ENCODE data around the gene PIP5K1C. TPM values are rescaled to one million over a fixed set of nuclear protein-coding genes. Genes with fewer than 3 reads are reported as not detected.

Gene PIP5K1C
- total RNA-seq, 2 experiments from 2014 or later = 19.7 to 20.0 TPM

DNA sequence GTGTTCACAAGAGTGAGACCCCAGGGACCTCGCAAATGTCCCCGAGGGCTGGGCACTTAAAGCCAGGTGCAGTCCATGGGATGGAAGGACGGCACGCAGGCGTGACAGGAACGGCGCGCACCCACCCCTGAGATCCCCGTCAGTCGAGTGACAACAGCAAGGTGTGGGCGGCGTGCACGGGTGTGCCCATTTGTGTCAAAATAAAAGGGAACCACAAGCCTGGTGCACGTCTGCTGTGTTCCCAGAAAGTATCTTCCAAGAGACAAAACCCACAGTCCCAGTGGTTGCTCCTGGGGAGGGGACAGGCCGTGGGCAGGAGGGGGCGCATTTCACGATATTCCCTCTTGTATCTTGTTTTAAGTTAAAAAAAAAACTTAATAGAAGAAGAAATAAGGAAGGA is 58.0 kb downstream of the PIP5K1C start:
- H3K4me1 Mint-ChIP-seq (ENCODE audit: low read depth) = no peaks in the 10 kb centered on the region
- CTCF ChIA-PET = no interaction called here
- POLR2A ChIA-PET = no interaction called here
- H3K9me3 Mint-ChIP-seq (ENCODE audit: insufficient read depth) = no peaks in the 10 kb centered on the region
- H3K36me3 Mint-ChIP-seq (ENCODE audit: low read depth) = peaks cover 5% of the 10 kb centered on the region
- DNase-seq = no peak
- no peak overlapping the region for H3K27ac Mint-ChIP-seq
- H3K27me3 Mint-ChIP-seq (ENCODE audit: low read depth) = no peaks in the 10 kb centered on the region
- ATAC-seq = no peak
- H3K4me3 Mint-ChIP-seq = no peak overlapping the region

DNA sequence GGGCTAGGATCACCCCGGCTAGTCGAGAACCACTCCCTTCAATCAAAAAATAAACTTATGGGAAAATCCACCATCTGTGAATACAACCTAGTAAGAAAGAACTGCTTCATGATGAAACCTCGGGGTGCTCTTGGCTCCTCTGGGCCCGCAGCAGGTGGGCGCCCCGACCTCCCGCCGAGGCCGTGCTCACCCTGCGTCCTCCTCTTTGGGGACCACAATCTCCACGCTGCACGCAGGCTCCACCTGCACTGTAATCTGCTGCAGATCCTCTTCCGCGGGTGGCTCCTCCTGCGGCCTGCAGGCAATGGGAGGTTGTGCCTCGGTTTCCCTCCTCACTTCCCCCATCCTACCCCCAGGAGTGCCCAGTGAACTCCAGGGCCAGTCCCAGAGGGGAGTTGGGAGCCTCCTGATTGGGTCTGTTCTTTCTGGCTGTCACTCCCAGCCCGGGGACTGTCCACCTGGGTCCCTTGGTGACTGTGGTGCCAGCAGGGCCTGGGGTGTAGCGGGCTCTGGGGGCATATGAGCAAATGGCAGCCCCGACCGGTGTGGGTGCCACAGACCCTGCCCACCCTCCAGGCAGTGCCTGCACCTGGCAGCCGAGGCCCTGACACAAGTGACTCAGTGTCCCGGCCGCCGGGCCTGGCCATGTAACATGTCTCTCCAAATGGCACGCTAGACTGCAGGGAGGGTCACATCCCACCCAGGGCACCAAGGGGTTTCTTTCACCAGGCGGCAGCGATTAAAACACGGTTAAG is 58.6 kb downstream of the PIP5K1C start:
- H3K9me3 Mint-ChIP-seq (ENCODE audit: insufficient read depth) = no peaks in the 10 kb centered on the region
- H3K36me3 Mint-ChIP-seq (ENCODE audit: low read depth) = peaks cover 5% of the 10 kb centered on the region
- POLR2A ChIA-PET = no interaction called here
- no peaks in the 10 kb centered on the region for H3K4me1 Mint-ChIP-seq (ENCODE audit: low read depth)
- no peak overlapping the region for H3K4me3 Mint-ChIP-seq
- no peaks in the 10 kb centered on the region for H3K27me3 Mint-ChIP-seq (ENCODE audit: low read depth)
- ATAC-seq = no peak
- CTCF ChIA-PET = no interaction called here
- H3K27ac Mint-ChIP-seq = no peak overlapping the region
- DNase-seq = no peak

DNA sequence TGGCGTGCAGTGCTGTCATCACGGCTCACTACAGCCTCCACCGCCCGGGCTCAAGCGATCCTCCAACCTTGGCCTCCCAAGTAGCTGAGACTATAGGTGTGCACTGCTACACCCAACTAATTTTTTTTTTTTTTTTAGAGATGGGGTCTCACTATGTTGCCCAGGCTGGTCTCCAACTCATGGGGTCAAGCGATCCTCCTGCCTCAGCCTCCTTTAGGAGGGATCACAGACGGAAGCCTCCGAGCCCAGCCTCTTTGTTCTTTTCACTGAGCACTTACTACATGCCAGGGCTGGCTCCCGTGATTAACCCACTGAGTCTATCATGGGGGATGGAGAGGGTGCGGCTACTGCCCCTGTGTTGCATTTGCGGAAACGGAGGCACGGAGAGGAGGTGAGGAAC is 60.8 kb downstream of the PIP5K1C start:
- Mint-ChIP-seq H3K4me3 (no peak overlapping the region), H3K36me3 (ENCODE audit: low read depth) (peaks cover 5% of the 10 kb centered on the region), H3K27ac (no peak overlapping the region), H3K4me1 (ENCODE audit: low read depth) (no peaks in the 10 kb centered on the region), H3K27me3 (ENCODE audit: low read depth) (no peaks in the 10 kb centered on the region), H3K9me3 (ENCODE audit: insufficient read depth) (no peaks in the 10 kb centered on the region)
- DNase-seq (no peak), ATAC-seq (no peak)
- CTCF ChIA-PET = no interaction called here
- POLR2A ChIA-PET = no interaction called here

DNA sequence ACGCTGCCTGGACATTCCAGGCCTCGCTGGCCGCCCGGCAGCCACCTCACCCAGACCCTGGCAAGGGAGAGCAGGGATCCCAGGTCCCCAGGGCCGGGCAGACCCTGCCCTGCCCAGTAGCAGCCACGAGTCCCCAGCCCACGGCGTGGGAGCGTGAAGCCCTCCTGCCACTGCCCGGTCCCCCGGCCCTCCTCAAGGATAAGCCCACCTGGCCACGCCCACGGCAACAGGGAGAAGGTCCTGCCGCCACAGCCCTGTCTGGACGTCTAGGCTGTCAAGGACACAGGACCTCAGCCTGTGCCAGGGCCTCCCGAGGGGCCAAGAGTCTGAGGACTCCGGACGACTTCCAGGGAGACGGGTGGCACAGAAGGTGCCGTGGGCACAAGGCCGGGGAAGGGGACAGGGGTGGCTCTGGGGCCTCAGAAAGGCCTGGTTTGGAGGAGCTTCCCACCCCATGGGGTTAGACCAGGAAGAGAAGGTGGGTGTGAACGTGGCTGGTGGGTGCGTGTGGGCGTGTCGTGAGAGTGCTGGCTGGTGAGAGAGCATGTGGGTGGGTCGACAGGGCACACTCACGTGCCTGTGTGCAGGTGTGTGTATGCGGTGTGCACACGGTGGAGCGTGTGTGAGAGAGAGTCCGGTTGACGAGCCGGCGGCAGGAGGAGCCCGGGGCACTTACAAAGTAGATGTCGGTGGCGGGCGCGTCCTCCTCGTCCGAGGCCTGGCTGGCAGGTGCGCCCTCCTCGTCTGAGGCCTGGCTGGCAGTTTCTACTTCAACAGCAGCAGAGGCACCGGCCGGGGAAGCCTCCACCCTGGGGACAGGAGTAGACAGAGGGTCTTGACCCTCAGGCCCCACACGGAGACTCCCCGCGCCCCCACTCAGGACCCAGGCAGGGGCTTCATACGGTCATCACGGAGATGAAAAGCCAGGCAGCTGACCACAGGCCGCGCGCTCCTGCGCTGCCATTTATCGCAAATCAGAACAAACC is 61.8 kb downstream of the PIP5K1C start:
- Mint-ChIP-seq H3K27me3 (ENCODE audit: low read depth) (no peaks in the 10 kb centered on the region), H3K27ac (no peak overlapping the region), H3K4me3 (no peak overlapping the region), H3K36me3 (ENCODE audit: low read depth) (peaks cover 5% of the 10 kb centered on the region), H3K9me3 (ENCODE audit: insufficient read depth) (no peaks in the 10 kb centered on the region), H3K4me1 (ENCODE audit: low read depth) (no peaks in the 10 kb centered on the region)
- DNase-seq (no peak), ATAC-seq (no peak)
- ChIA-PET CTCF (no interaction called here), POLR2A (no interaction called here)

DNA sequence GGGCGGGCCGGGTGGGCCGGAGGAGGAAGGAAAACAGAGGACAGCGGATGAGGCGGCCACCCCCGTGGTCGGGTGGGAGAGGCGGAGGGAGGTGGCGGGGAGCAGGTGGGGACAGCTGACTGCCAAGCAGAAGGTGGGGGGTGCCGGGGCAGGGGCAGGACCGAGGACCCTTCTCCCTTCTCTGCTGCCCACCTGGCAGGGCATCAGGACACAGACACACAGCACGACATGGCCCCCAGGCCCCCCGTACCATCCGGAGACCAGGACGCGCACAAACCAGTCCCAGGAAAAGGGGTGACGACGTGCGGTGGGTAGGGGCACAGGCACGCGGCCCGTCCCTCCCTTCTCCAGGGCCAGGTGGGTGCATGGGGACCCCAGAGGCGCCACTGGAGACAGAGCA is 62.6 kb downstream of the PIP5K1C start:
- H3K36me3 Mint-ChIP-seq (ENCODE audit: low read depth) = peaks cover 5% of the 10 kb centered on the region
- no peaks in the 10 kb centered on the region for H3K27me3 Mint-ChIP-seq (ENCODE audit: low read depth)
- no peaks in the 10 kb centered on the region for H3K9me3 Mint-ChIP-seq (ENCODE audit: insufficient read depth)
- ChIA-PET CTCF (no interaction called here), POLR2A (no interaction called here)
- no peaks in the 10 kb centered on the region for H3K4me1 Mint-ChIP-seq (ENCODE audit: low read depth)
- ATAC-seq (no peak), DNase-seq (no peak)
- no peak overlapping the region for H3K27ac Mint-ChIP-seq
- H3K4me3 Mint-ChIP-seq = no peak overlapping the region

DNA sequence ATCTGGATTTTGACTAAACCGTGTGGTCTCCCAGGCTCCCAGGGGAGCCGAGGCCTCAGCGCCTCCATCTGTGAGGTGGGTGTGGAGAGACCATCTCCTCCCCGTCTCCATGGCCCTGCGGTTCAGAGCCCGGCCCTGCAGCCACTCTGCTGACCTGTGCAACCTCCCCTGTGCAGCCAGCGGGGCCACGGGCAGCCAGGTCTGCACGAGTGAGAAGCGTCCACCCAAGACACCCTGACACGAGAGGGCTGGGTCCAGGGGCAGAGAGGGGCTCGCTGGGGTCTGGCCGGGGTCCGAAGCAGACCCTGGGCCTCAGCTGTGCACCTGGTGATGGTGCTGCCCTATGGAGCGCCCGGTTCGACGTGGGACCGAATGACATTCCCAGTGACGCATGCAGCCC is 63.3 kb downstream of the PIP5K1C start:
- no peaks in the 10 kb centered on the region for H3K9me3 Mint-ChIP-seq (ENCODE audit: insufficient read depth)
- no peaks in the 10 kb centered on the region for H3K27me3 Mint-ChIP-seq (ENCODE audit: low read depth)
- DNase-seq (no peak), ATAC-seq (no peak)
- peaks cover 5% of the 10 kb centered on the region for H3K36me3 Mint-ChIP-seq (ENCODE audit: low read depth)
- POLR2A ChIA-PET = no interaction called here
- no peaks in the 10 kb centered on the region for H3K4me1 Mint-ChIP-seq (ENCODE audit: low read depth)
- CTCF ChIA-PET = no interaction called here
- no peak overlapping the region for H3K27ac Mint-ChIP-seq
- no peak overlapping the region for H3K4me3 Mint-ChIP-seq

DNA sequence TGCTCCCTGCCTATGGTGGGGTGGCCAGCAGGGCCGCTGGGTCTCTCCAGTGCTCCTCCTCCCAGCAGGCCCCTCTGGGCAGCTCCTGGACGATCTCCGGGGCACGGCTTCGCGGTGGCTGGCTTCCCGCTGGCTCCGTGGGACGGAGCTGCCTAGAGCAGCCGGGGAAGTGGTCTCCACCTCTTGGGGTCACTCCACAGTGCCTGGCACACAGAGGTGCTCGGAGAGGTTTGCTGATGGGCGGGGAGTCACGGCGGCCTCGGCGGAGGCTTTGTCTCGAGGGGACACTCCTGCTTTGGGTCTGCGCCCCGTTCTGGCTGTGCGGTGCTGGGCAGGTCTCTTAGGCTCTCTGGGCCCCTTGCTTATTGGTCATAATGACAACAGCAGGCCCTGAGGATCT is 63.8 kb downstream of the PIP5K1C start:
- DNase-seq = no peak
- Mint-ChIP-seq H3K4me1 (ENCODE audit: low read depth) (no peaks in the 10 kb centered on the region), H3K4me3 (no peak overlapping the region), H3K9me3 (ENCODE audit: insufficient read depth) (no peaks in the 10 kb centered on the region), H3K27ac (no peak overlapping the region), H3K36me3 (ENCODE audit: low read depth) (peaks cover 5% of the 10 kb centered on the region), H3K27me3 (ENCODE audit: low read depth) (no peaks in the 10 kb centered on the region)
- CTCF ChIA-PET = no interaction called here
- POLR2A ChIA-PET = no interaction called here
- ATAC-seq = no peak

DNA sequence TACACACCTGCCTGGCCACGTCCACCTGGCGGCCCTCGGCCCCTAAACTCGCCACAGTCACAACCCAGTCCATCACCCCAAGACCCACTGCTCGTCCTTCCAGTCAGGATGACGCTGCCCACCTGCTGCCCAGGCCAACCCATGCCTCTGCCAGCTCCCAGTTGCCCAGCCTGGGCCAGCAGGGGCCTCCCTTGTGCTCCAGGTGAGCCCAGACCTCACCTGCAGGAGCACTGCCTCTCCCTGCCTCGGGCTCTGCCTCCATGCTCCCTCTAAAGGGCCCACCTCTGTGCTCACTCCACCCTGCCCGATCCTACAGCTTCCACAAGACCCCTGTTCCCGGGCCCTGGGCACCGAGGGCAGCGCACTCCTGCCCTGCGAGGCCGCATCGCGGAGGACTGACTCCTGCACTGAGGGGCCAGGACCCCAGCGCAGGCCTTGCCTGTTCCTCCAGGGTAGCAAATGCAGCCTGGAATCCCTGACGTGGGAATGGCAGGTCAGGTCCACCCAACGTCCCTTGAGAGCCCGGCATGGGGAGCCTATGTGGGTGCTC is 65.7 kb downstream of the PIP5K1C start:
- Mint-ChIP-seq H3K4me1 (ENCODE audit: low read depth) (no peaks in the 10 kb centered on the region), H3K27me3 (ENCODE audit: low read depth) (no peaks in the 10 kb centered on the region), H3K36me3 (ENCODE audit: low read depth) (no peaks in the 10 kb centered on the region), H3K27ac (no peak overlapping the region), H3K9me3 (ENCODE audit: insufficient read depth) (no peaks in the 10 kb centered on the region), H3K4me3 (no peak overlapping the region)
- ChIA-PET CTCF (no interaction called here), POLR2A (no interaction called here)
- no peak for DNase-seq
- no peak for ATAC-seq

DNA sequence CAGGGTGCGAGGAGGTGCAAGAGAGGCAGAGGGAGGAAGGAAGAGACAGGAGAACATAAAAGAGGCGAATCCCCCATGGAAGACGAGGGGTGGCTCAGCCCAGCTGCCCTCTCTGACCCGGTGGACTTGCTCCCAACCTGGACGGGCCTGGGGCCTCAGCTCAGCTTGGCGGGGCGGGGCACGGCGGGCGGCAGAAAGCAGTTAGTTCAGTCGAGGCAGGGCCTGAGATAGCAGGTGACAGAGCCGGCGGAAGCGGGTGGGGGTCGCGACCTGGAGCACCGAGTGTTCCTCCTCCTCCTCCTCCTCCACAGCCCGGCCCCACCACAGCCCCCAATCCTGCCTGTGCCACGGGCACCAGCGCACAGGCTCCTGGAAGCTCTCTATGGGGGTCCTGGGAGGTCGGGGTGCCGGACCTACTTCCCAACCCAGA is 66.7 kb downstream of the PIP5K1C start:
- ChIA-PET POLR2A (no interaction called here), CTCF (interaction anchor here (1.5 kb wide), 1 partner anchor 48 kb away, joined by 3 read pairs; the partner anchor contains the start of gene GIPC3)
- Mint-ChIP-seq H3K27ac (no peak overlapping the region), H3K9me3 (ENCODE audit: insufficient read depth) (no peaks in the 10 kb centered on the region), H3K4me3 (no peak overlapping the region), H3K36me3 (ENCODE audit: low read depth) (no peaks in the 10 kb centered on the region), H3K27me3 (ENCODE audit: low read depth) (no peaks in the 10 kb centered on the region), H3K4me1 (ENCODE audit: low read depth) (no peaks in the 10 kb centered on the region)
- ATAC-seq (no peak), DNase-seq (no peak)

DNA sequence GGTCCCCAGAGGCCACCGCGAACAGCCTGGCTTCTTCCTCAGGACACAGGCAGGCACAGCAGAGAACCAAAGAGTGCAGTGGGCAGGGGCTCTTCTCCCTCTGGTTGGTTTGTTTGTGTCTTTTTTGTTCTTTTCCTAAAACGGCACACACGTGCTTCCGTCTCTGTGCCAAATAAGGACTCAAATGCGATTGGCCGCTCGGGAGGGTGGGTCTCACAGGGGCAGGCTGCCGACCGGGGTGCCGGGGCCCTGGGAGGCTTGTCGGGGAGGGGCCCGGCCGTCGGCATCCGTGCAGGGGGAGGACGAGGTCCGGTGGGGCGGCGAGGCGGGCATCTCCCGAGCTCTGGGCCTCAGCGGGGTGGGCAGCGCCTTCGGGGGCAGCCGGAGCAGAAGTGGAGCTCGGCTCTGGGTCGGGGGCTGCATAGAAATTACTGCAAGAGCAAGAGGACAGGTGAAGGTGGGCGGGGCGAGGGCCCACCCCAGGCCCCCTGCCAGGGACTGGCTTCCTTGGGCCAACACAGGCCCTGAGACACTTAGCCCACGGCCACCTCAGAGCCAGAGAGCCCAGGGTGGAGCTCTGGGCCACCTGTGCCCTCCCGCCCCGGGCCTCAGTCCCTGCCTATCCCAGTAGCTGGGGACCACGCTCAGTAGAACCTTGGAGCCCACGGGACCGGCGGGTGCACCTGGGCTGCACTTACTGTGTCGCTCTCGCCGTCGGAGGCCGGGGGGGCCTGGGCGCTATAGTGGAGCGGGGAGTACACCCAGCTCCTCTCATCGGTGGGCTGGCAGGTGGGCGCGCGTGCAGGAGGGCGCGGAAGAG is 67.3 kb downstream of the PIP5K1C start:
- Mint-ChIP-seq H3K27me3 (ENCODE audit: low read depth) (no peaks in the 10 kb centered on the region), H3K9me3 (ENCODE audit: insufficient read depth) (no peaks in the 10 kb centered on the region), H3K27ac (no peak overlapping the region), H3K4me3 (no peak overlapping the region), H3K4me1 (ENCODE audit: low read depth) (no peaks in the 10 kb centered on the region), H3K36me3 (ENCODE audit: low read depth) (no peaks in the 10 kb centered on the region)
- ChIA-PET POLR2A (interaction anchor here (0.6 kb wide), 1 partner anchor 128 kb away, joined by 3 read pairs; no protein-coding TSS in a partner anchor), CTCF (interaction anchor here (1.5 kb wide), 1 partner anchor 47 kb away, joined by 3 read pairs; the partner anchor contains the start of gene GIPC3)
- DNase-seq (no peak), ATAC-seq (no peak)

DNA sequence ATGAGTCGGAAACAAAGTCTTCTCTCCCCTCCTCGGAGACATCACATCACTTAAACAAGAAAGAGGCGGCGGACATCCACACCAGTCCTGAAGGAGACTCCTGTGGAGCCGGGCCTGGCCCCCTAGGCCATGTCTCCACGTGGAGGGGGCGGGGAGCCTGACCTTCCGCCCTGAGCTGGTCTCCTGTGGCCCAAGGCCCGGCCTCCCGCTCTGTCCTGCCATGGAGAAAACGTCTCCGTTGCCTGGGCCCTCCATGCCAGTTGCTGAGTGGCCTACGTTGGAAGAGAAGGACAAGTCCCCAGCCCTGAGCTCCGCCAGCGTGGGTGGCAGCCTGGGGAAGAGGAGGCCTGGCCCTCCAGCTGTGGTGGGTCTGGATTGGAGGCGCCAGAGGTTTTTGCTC is 68.2 kb downstream of the PIP5K1C start:
- DNase-seq (no peak), ATAC-seq (no peak)
- CTCF ChIA-PET = interaction anchor here (1.5 kb wide), 1 partner anchor 47 kb away, joined by 3 read pairs; the partner anchor contains the start of gene GIPC3
- no peaks in the 10 kb centered on the region for H3K36me3 Mint-ChIP-seq (ENCODE audit: low read depth)
- H3K9me3 Mint-ChIP-seq (ENCODE audit: insufficient read depth) = no peaks in the 10 kb centered on the region
- H3K27ac Mint-ChIP-seq = no peak overlapping the region
- no peaks in the 10 kb centered on the region for H3K27me3 Mint-ChIP-seq (ENCODE audit: low read depth)
- H3K4me3 Mint-ChIP-seq = no peak overlapping the region
- POLR2A ChIA-PET = interaction anchor here (0.6 kb wide), 1 partner anchor 127 kb away, joined by 3 read pairs; no protein-coding TSS in a partner anchor
- H3K4me1 Mint-ChIP-seq (ENCODE audit: low read depth) = peaks cover 4% of the 10 kb centered on the region

Data from activated CD8-positive, alpha-beta T cell treated with anti-CD3 and anti-CD28 coated beads, Interleukin-2, amount 10 ng/mL, durations not matched to agents 7 days and 5 days (primary cell).